Measurements from ENCODE around the gene ITPR2. TPM values are rescaled to one million over a fixed set of nuclear protein-coding genes. Genes with fewer than 3 reads are reported as not detected.
"Not testable (repeated sequence)": the region's sequence is repeated elsewhere in the genome, so short reads cannot be mapped to it uniquely, and the experiment has no call there.

Gene ITPR2
- total and polyA plus RNA-seq, 5 experiments from 2014 or later = 4.6 to 45.9 (median 9.6) TPM

DNA sequence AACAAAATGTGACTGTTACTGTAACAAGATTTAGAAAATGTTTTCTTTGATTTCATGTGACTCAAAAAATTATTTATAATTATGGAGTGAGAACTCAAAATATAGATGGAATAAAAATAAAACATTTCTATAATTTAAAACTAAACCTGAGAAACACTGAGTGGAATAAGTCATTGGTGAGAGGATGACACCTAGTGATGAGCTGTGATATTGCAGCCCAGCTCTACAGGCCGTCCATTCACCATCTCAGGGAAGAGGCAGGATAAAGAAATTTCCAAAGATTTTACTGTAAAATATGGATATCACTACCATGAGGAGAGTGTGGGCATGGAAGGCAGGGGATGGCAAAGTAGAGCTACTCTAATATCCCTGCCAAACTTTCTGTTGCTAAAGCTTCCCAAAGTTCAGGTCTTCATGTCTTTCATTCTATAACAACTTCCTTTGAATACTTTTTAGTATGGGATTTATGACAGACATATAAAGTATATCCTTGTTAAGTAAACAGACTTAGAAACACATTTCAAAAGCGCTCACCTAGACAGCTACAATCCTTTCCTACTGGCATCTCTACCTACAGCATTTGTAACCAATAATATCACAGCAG, 308.0 kb downstream of the ITPR2 start:
- no peak overlapping the region for H3K4me3 Mint-ChIP-seq
- H3K27ac Mint-ChIP-seq = no peak overlapping the region
- no peak for ATAC-seq
- peaks cover 14 to 37% (median 28%) of the 10 kb centered on the region in 9 donors for H3K9me3 Mint-ChIP-seq
- peaks cover 7 to 15% (median 14%) of the 10 kb centered on the region in 4 donors for H3K4me1 Mint-ChIP-seq
- no peaks in the 10 kb centered on the region for H3K27me3 Mint-ChIP-seq
- POLR2A ChIA-PET = no interaction called here
- DNase-seq = no peak
- peaks cover 41 to 63% (median 43%) of the 10 kb centered on the region in 3 donors for H3K36me3 Mint-ChIP-seq

DNA sequence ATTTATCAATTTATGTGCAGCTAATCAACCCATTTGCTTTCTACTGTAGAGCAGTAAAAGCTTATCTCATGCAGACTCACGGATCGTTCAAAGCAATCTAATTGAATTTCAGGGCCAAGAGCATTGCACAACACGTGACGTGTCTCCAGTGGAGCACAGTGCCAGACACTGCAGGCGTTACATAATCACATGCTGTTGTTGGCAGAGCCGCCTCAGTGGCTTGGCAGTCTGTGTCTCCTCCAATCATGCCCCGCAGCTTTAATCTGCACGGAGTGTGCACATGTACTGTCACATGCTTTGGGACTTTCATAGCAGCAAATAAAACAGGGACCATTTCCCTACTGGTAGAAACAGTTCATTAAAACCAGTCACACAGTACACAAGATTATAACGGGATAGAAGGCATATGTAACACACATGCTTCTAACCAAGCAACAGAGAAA, 309.3 kb downstream of the ITPR2 start:
- Mint-ChIP-seq H3K9me3 (peaks cover 14 to 33% (median 25%) of the 10 kb centered on the region in 9 donors), H3K36me3 (peaks cover 36 to 56% (median 38%) of the 10 kb centered on the region in 3 donors), H3K4me3 (no peak overlapping the region), H3K27me3 (no peaks in the 10 kb centered on the region), H3K27ac (no peak overlapping the region), H3K4me1 (peaks cover 3 to 18% (median 17%) of the 10 kb centered on the region in 4 donors)
- ATAC-seq (no peak), DNase-seq (no peak)
- POLR2A ChIA-PET = no interaction called here

GRCh38 chr12:26520869-26521268, 312.1 kb downstream of the ITPR2 start:
- H3K4me1 Mint-ChIP-seq = peaks cover 2 to 18% (median 17%) of the 10 kb centered on the region in 4 donors
- no peak for ATAC-seq

GRCh38 chr12:26520109-26520508, 312.9 kb downstream of the ITPR2 start:
- Mint-ChIP-seq H3K27ac (peak overlapping the region in 6 of 10 donors; percentile 28 to 73 (median 47)), H3K27me3 (no peaks in the 10 kb centered on the region), H3K4me3 (no peak overlapping the region), H3K4me1 (peaks cover 7 to 18% (median 17%) of the 10 kb centered on the region in 4 donors), H3K9me3 (peaks cover 0 to 12% (median 6%) of the 10 kb centered on the region in 9 donors), H3K36me3 (peaks cover 12 to 26% (median 14%) of the 10 kb centered on the region in 3 donors)
- POLR2A ChIA-PET = no interaction called here
- no peak for DNase-seq
- no peak for ATAC-seq

More at GRCh38 chr12:26520869-26521268, 312.1 kb downstream of the ITPR2 start:
- Mint-ChIP-seq H3K9me3 (peaks cover 4 to 20% (median 12%) of the 10 kb centered on the region in 9 donors), H3K36me3 (peaks cover 19 to 33% (median 20%) of the 10 kb centered on the region in 3 donors), H3K27ac (no peak overlapping the region), H3K4me3 (no peak overlapping the region), H3K27me3 (no peaks in the 10 kb centered on the region)
- POLR2A ChIA-PET = no interaction called here
- DNase-seq = no peak

DNA sequence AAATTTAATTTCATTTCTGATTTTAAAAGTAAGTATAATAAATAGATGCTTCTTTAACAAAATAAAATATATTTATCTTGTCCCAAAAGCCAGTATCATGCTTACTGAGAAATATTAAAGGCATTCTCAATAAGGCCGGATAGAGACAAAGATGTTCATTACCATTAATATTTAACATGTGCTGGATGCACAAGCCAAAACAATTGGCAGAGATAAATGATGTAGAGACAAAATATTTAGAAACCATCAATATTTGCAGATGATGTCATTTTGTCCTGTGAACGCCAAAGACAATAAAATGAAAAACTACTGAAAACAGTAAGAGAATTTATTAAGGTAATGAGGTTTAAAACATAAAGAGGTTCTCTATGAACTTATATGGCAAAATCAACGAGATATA, 313.5 kb downstream of the ITPR2 start:
- ATAC-seq = no peak
- Mint-ChIP-seq H3K36me3 (peaks cover 10 to 23% (median 14%) of the 10 kb centered on the region in 3 donors), H3K27ac (no peak overlapping the region), H3K9me3 (peaks cover 0 to 10% (median 6%) of the 10 kb centered on the region in 9 donors), H3K27me3 (no peaks in the 10 kb centered on the region), H3K4me1 (peaks cover 7 to 18% (median 17%) of the 10 kb centered on the region in 4 donors), H3K4me3 (no peak overlapping the region)
- POLR2A ChIA-PET = no interaction called here
- DNase-seq = no peak

- DNase-seq, ATAC-seq, H3K9me3 Mint-ChIP-seq, H3K27ac Mint-ChIP-seq, POLR2A ChIA-PET, H3K4me3 Mint-ChIP-seq, H3K27me3 Mint-ChIP-seq: not testable (repeated sequence)
- H3K4me1 Mint-ChIP-seq = peaks cover 7 to 18% (median 17%) of the 10 kb centered on the region in 4 donors
- peaks cover 10 to 14% (median 14%) of the 10 kb centered on the region in 3 donors for H3K36me3 Mint-ChIP-seq
Observed at GRCh38 chr12:26517320-26517719, 315.7 kb downstream of the ITPR2 start.

DNA sequence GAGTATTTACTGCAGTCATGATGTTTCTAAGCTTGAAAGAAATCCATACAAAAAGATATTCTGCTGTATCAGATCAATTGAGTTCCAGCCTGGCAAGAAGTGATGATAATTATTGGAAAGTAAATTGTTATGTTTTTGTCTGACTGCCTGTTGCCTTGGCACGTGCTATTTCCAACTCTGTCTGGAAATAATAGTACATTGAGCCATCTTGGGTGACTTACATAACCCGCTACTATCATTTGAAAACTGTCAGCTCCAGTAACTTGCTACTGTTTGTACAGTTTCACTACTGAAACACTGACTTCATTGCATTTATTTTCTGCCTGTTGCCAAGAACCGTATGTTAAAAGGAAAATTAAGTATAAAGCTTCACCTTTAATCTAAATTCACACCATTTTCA, 318.6 kb downstream of the ITPR2 start:
- H3K27ac Mint-ChIP-seq = no peak overlapping the region
- peaks cover 5 to 11% (median 9%) of the 10 kb centered on the region in 3 donors for H3K36me3 Mint-ChIP-seq
- peaks cover 0 to 7% (median 0%) of the 10 kb centered on the region in 4 donors for H3K4me1 Mint-ChIP-seq
- no peaks in the 10 kb centered on the region for H3K27me3 Mint-ChIP-seq
- H3K4me3 Mint-ChIP-seq = no peak overlapping the region
- ATAC-seq (no peak), DNase-seq (no peak)
- POLR2A ChIA-PET = no interaction called here
- H3K9me3 Mint-ChIP-seq = peaks cover 0 to 5% (median under 1%) of the 10 kb centered on the region in 9 donors

GRCh38 chr12:26513363-26514043, 319.5 kb downstream of the ITPR2 start:
- H3K27me3 Mint-ChIP-seq = no peaks in the 10 kb centered on the region
- POLR2A ChIA-PET = no interaction called here
- ATAC-seq (no peak), DNase-seq (no peak)
- peaks cover 0 to 9% (median 0%) of the 10 kb centered on the region in 4 donors for H3K4me1 Mint-ChIP-seq
- H3K27ac Mint-ChIP-seq = no peak overlapping the region
- H3K9me3 Mint-ChIP-seq = peaks cover 0 to 5% (median 0%) of the 10 kb centered on the region in 9 donors
- H3K36me3 Mint-ChIP-seq = peaks cover 8 to 17% (median 16%) of the 10 kb centered on the region in 3 donors
- H3K4me3 Mint-ChIP-seq = no peak overlapping the region

DNA sequence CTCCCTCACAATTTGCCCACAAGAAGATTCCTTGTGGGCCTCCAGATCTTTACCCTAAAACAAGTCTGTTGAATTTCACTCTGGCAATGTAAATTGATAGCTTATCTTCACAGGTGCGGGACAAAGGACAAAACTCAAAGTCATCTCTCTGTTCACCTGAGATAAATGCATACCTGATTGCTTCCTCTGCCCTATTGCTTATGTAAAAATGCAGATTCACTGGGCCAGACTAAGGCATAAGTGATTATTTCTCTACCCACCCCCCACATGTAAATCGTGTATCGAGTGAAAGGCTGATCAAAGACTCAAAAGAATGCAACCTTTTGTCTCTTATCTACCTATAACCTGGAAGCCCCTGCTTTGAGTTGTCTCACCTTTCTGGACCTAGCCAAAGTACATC, 320.8 kb downstream of the ITPR2 start:
- no peak overlapping the region for H3K4me3 Mint-ChIP-seq
- no peak overlapping the region for H3K27ac Mint-ChIP-seq
- no peak for DNase-seq
- POLR2A ChIA-PET = no interaction called here
- ATAC-seq = no peak
- H3K36me3 Mint-ChIP-seq = peaks cover 4 to 17% (median 15%) of the 10 kb centered on the region in 3 donors
- no peaks in the 10 kb centered on the region for H3K9me3 Mint-ChIP-seq
- peaks cover 0 to 9% (median 0%) of the 10 kb centered on the region in 4 donors for H3K4me1 Mint-ChIP-seq
- no peaks in the 10 kb centered on the region for H3K27me3 Mint-ChIP-seq

GRCh38 chr12:26510354-26510674, 322.7 kb downstream of the ITPR2 start:
- POLR2A ChIA-PET = no interaction called here
- H3K36me3 Mint-ChIP-seq = peaks cover 4 to 19% (median 18%) of the 10 kb centered on the region in 3 donors
- H3K27ac Mint-ChIP-seq = no peak overlapping the region
- no peaks in the 10 kb centered on the region for H3K9me3 Mint-ChIP-seq
- H3K27me3 Mint-ChIP-seq = no peaks in the 10 kb centered on the region
- DNase-seq = no peak
- H3K4me3 Mint-ChIP-seq = no peak overlapping the region
- no peak for ATAC-seq
- peaks cover 0 to 4% (median 0%) of the 10 kb centered on the region in 4 donors for H3K4me1 Mint-ChIP-seq

DNA sequence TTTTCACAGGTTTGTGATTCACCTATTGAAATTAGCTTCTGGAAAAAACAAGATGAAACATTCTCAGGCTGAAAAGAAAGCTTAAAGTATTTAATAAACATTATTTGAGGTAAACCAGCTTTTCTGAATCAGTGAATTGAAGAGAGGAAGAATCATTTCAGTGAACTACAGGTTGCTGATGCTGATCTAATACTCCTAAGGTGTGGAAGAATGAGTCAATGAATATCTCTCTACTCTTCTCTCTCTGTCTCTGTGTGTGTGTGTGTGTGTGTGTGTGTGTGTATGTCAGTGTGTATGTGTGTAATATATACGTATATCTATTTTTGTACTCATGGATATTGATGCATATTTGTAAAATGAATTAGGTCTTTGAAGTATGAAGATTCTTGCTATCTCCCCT, 325.4 kb downstream of the ITPR2 start:
- H3K4me1 Mint-ChIP-seq = peaks cover 0 to 4% (median 0%) of the 10 kb centered on the region in 4 donors
- H3K27me3 Mint-ChIP-seq = no peaks in the 10 kb centered on the region
- H3K36me3 Mint-ChIP-seq = peaks cover 4 to 24% (median 24%) of the 10 kb centered on the region in 3 donors
- ATAC-seq (no peak), DNase-seq (no peak)
- H3K9me3 Mint-ChIP-seq = no peaks in the 10 kb centered on the region
- no peak overlapping the region for H3K4me3 Mint-ChIP-seq
- peak overlapping the region in 1 of 10 donors; percentile 41 for H3K27ac Mint-ChIP-seq
- POLR2A ChIA-PET = no interaction called here

DNA sequence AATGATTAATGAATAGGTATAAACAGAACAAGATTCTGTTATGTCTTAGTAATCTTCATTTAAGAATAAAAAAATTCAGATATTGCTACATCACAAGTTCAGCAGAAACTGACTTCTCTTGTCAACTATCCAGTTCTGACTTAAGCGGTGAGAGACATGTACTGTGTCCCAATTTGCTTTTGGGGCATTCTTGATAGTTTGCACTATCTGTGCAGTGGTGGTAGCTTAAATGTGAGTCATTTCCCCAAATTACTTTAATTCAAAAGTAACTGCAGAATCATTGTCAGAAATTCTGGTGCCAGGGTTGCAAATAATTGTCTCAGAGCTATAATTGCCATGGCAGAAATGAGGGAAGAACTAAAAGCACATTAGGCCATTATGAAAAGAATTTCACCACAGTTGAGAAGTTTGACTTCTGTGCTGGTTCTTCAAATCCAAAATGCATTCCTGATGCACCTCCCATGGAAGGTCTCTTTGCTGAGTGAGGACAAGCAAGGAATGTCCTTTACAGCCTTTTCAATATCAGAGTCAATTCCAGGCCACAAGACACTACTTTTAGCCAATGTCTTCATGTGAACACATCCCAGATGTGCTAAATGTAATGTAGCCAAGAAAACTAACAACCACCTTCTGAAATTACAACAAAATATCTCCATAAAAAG, 332.9 kb downstream of the ITPR2 start:
- H3K9me3 Mint-ChIP-seq = no peaks in the 10 kb centered on the region
- no peak overlapping the region for H3K4me3 Mint-ChIP-seq
- POLR2A ChIA-PET = no interaction called here
- H3K27ac Mint-ChIP-seq = no peak overlapping the region
- DNase-seq (no peak), ATAC-seq (no peak)
- H3K4me1 Mint-ChIP-seq = no peaks in the 10 kb centered on the region
- peaks cover 0 to 11% (median 10%) of the 10 kb centered on the region in 3 donors for H3K36me3 Mint-ChIP-seq
- no peaks in the 10 kb centered on the region for H3K27me3 Mint-ChIP-seq

DNA sequence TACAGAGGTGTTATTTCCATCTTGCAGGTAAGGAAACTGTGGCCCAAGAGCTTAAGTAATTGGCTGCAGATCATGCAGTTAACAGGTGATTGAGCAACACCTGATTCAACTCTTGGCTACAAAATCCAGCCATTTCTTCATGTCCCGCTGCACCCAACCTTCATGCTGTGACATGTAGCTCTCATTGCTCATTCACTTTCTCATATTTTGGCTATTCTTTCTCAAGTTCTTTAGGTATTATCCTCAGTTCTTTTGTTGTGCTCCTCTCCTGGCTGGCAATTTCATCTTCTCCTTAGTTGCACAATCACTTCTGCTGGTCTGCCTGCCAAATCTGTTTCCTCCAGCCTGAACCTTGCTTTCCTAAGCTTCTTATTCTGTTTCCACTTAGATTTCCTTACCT, 336.8 kb downstream of the ITPR2 start:
- H3K4me1 Mint-ChIP-seq = peaks cover 0 to 2% (median 0%) of the 10 kb centered on the region in 4 donors
- no peaks in the 10 kb centered on the region for H3K9me3 Mint-ChIP-seq
- no peak for DNase-seq
- H3K36me3 Mint-ChIP-seq = peaks cover 11 to 28% (median 23%) of the 10 kb centered on the region in 3 donors
- peak overlapping the region in 1 of 10 donors; percentile 20 for H3K27ac Mint-ChIP-seq
- no peak for ATAC-seq
- POLR2A ChIA-PET = no interaction called here
- no peak overlapping the region for H3K4me3 Mint-ChIP-seq
- H3K27me3 Mint-ChIP-seq = no peaks in the 10 kb centered on the region
